GM12801 (cell line): Measurements from ENCODE around the gene GRK6.

Source experiments
- CTCF ChIP-seq: IDR thresholded peaks from one replicate; pipeline ENCODE4 v1.5.1; 2011; ENCODE audit warnings: control low read depth; ENCODE audit not compliant: insufficient read length; ENCODE audit errors: extremely low read depth

Gene GRK6

GRCh38 chr5:177384134-177384533 lies 42.3 kb upstream of the GRK6 start, which contains the start of gene SLC34A1:
TSS of gene SLC34A1 (plus strand) at chr5:177384434. CDS start at chr5:177385742, 1,308 bp downstream.
- TF ChIP-seq CTCF = no peak

GRCh38 chr5:177385720-177386119 lies 40.8 kb upstream of the GRK6 start:
- no peak for TF ChIP-seq CTCF

- TF ChIP-seq CTCF = no peak
Measured at GRCh38 chr5:177386542-177386941, 39.9 kb upstream of the GRK6 start.

- TF ChIP-seq CTCF = no peak
Measured at GRCh38 chr5:177387405-177387804, 39.1 kb upstream of the GRK6 start.

DNA sequence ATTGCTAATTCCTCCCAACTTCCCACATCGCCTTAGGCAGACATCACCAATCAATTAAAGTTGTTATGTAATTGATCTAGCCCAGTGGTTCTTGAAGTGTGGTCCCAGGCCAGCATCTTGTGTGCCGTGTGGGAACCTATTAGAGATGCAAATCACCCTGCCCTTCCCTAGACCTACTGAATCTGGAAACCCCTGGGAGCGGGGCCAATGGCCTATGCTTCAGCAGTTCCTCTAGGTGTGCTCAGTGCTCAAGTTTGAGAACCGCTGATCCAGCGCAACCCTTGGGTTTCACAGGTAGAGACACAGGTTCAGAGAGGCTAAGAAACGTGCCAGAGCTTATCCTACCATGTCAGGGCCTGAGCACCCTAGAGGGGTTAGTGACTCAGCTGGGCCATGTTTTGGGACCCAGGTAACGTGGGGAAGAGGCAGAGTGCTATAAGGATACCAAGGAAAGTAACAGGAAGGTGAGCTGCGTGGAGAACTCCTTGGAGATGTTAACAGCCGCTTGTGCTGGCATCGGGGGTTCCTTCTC lies 37.9 kb upstream of the GRK6 start:
- no peak for TF ChIP-seq CTCF

DNA sequence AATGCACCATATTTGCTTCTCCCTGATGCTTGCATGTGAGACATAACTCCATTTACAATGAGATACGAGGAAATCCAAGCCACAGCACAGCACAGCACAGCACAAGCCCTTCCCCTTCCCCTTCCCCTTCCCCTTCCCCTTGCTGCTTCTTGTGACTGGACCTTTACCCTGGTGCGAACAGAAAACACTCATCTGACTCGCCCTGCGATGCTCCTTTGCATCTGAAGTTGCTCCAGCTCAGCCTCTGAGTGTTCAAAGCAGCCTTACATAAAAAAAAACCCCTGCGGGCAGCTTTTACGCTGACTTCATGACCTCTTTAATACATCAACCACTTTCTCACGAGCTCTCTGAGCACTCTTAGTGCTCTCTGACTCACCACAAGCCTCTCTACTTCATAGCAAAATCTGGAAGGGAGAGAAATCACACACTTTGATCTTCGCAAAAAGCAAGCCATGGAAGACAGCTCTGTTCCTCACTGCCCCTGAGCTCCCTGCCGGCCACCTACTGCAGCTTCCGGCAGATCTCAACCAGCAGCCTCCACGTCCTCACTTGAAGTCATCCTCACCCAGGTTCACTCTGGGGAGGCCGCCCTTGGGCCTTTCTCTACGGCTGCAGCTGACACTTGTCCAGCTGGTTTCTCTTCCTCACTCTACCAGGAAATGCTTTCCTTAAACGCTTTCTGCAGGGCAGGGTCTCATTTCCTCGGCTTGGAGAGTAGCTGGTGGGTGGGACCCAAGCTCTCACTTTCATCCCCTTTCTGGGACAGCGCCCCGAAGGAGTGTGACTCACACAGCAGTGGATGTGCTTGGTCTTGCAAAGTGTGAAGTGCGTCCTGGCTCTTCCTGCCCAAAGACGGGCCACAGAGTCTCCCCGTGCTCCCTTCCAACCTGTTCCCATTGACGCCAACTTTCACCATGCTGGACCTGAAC lies 37.0 kb upstream of the GRK6 start:
- TF ChIP-seq CTCF = no peak

- TF ChIP-seq CTCF = peak; percentile 89
Measured at GRCh38 chr5:177390363-177391300, 35.8 kb upstream of the GRK6 start.
